Measurements from ENCODE around the gene FMO3.

FMO3 gene

DNA sequence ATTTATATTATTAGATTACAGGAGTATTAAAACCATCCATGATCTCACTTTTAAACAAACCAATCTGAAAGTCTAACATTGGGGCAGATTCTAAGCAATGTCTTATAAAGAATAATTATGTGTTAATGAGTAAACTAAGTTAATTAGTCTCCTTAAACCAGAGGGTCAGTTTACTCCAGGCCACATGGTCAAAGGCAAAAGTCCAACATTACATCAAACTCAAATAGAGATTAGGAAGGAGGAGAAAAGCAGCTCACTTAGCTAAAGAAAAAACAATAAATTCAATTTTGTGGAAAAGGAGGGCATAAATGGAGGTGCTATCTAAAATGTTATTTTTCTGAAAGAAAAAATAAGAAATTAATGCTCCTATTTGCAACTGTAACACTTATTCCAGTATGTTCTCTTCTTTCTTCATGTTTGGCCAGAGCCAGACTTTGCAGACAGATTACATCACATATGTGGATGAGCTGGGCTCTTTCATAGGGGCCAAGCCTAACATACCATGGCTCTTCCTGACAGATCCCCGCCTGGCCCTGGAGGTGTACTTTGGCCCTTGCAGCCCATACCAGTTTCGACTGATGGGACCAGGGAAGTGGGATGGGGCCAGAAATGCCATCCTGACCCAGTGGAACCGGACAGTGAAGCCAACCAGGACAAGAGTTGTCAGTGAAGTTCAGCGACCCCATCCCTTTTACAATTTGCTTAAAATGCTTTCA, 70.1 kb downstream of the FMO3 start:
- no peak for ATAC-seq

DNA sequence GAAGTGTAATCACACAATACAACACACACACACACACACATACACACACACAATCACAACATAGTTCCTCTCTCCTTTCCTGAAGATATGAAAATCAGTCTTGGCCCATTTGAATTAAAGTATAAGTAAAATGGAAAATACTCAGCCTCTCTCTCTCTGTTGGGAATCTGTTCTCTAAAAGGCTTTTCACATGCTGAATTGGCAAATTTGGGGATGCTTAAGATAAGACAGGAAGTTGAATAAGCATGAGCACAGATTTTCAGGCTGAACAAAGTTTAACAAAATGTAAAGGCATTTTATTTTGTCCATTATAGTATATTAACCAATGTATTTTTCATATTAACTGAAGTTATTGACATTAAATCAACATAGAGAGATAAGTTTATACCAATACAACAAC, 70.7 kb downstream of the FMO3 start:
- no peak for ATAC-seq

- ATAC-seq = no peak
Measured at GRCh38 chr1:171166361-171166760, 75.7 kb downstream of the FMO3 start.
